Adipose tissue (tissue), 3 donors: ENCODE measurements around the gene ZNF516. TPM values are rescaled to one million over a fixed set of nuclear protein-coding genes. Genes with fewer than 3 reads are reported as not detected.

Experiments used
- H3K27ac ChIP-seq: one replicate; pipeline ENCODE4 v1.5.1; 2013; ENCODE audit warnings: low read depth, low read length
- WGBS, 3 donors: extraction: QIAGEN DNeasy Blood & Tissue Kit; methylation state at CpG; one replicate each; pipeline ENCODE4 v1.1.7; 2013; 5-methylcytosine and 5-hydroxymethylcytosine counted together
- polyA plus RNA-seq, 3 donors: library from polyadenylated mRNA; stranded (reverse); fragments of 200-250 nt; gene quantifications; one replicate each; pipeline ENCODE4 v1.2.3, GENCODE V29; 2013
- donor health status: healthy with polysubstance abuse.
- donor health status: Bipolar disorder and iron deficiency.
- donor health status: healthy.

Gene ZNF516
- polyA plus RNA-seq, 3 donors = 3.1 to 4.7 (median 4.2) TPM

DNA sequence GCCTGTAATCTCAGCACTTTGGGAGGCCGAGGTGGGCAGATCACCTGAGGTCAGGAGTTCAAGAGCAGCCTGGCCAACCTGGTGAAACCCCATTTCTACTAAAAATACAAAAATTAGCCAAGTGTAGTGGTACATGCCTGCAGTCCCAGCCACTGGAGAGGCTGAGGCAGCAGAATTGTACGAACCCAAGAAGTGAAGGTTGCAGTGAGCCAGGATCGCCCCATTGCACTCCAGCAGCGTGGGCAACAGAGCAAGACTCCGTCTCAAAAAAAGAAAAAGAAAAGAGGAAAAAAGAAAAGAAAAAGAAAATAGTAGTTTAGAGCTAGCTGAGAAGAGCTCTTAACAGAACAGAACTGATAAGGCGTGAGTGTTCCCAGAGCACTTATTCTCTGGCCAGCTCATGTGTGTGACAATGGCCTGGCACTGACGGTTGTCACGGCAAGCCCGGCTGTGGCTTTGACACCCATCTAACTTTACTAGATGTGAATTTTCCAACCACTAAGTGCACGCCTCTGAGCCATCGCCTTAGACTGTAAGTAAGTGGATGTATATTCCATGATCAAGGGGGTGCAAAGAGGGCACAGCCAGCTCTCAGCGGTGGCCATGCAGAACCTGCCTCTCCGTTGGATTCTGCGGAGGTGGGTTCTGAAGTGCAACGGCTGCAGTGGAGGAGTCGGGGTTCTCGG, 80.0 kb downstream of the ZNF516 start:
- WGBS, 3 donors = 90 to 95% (median 94%) methylated on average over 17 of the region's 17 CpGs
- no peak overlapping the region for H3K27ac ChIP-seq

DNA sequence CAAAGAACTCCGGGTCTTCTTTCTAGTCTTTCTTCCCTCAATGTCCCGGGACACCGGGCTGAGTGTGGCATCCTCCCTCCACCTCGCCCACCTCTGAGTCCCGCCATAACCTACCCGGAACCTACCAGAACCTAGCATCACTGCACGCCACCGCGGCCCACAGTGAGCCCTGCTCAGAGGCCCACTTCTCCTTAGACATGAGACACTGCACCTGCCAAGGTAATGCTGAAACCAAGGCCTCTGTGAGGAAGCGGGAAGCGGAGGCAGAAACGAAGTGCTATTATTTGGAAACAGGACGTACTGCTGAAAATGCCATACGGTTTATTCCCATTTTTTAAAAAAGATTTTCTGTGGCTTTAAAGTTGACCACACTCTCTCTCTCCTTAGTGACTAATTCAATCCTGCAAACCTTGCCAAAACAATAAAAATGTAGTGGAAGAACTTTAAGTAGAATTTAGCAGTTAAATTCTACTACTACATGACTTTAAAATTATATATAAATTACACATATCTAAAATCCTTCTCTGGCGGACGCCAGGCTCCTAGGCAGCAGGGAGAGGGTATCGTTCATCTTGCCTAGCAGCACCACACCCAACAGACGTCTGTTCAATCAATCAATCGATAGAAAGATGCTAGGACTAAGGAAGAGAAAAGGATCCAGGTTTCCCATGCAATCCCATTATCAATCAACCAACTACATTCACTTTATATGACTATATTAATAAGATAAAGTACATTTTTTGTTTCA, 82.0 kb downstream of the ZNF516 start:
- WGBS, 3 donors = 80 to 91% (median 84%) methylated on average over 19 of the region's 19 CpGs
- no peak overlapping the region for H3K27ac ChIP-seq

DNA sequence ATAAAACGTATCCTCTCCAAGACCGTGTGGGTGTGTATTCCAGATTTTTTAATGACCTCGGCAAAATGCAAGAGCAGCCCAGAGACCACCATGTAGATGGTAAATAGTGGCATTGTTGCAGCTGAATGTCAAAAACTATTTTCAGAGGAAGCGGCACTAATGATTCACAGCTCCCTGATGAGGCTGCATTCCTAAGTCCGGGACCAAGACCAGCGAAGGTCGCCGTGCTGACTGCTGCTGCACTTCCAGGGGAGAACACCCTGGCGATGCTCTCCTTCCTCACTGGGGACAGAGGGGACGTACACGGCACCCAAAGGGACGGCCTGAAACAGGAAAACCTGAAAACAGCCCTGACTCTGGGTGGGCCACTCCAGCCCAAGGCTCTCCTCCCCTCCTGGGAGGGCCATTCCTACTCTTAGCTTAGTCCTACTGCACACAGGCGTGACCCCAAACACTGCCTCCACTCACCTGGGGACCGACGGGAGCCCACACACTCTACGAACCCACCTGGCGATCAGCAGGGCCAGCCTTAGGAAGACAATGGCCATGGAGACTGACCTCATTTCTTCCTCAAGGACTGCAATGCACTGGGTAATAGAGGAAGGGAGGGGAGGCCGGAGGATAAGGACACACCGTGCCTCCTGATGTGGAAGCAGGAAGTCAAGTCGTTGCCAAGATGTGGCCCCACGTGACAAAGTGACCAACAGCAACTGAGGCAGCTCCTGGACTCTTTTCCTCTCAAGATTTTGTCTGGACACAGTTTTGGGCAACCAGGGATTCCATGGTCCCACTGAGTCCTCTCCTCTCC, 82.8 kb downstream of the ZNF516 start:
- H3K27ac ChIP-seq = no peak overlapping the region
- WGBS, 3 donors = 52 to 81% (median 62%) methylated on average over 21 of the region's 21 CpGs

GRCh38 chr18:76410660-76411417, 84.2 kb downstream of the ZNF516 start:
- WGBS, 3 donors = 68 to 86% (median 75%) methylated on average over 11 of the region's 11 CpGs
- H3K27ac ChIP-seq = no peak overlapping the region

DNA sequence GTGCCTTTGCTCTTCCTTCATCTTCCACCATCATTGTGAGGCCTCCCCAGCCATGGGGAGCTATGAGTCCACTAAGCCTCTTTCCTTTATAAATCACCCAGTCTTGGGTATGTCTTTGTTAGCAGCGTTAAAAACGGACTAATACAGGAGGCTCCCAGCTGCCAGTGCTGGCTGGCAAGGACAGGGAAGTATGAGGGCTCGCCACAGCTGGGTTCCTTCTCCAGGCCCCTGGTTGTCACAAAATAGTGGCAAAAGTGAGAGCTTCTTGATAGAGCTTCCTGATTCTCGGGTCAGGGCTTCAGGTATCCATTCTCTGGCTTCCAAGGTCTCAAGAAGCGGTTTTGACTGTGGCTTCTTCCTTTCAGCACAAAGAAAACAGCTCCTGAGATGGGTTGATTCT, 85.0 kb downstream of the ZNF516 start:
- WGBS, 3 donors = 69 to 98% (median 71%) methylated on average over 5 of the region's 5 CpGs

GRCh38 chr18:76408480-76409067, 86.5 kb downstream of the ZNF516 start:
- no peak overlapping the region for H3K27ac ChIP-seq
- WGBS, 3 donors = 85 to 91% (median 90%) methylated on average over 15 of the region's 15 CpGs

More for the DNA sequence above, 85.0 kb downstream of the ZNF516 start:
- H3K27ac ChIP-seq = no peak overlapping the region

GRCh38 chr18:76407681-76408080, 87.4 kb downstream of the ZNF516 start:
- WGBS, 3 donors = 85 to 89% (median 87%) methylated on average over 11 of the region's 11 CpGs
- H3K27ac ChIP-seq = no peak overlapping the region

GRCh38 chr18:76406791-76407190, 88.3 kb downstream of the ZNF516 start:
- 94 to 95% (median 95%) methylated on average over 14 of the region's 14 CpGs for WGBS, 3 donors
- no peak overlapping the region for H3K27ac ChIP-seq

DNA sequence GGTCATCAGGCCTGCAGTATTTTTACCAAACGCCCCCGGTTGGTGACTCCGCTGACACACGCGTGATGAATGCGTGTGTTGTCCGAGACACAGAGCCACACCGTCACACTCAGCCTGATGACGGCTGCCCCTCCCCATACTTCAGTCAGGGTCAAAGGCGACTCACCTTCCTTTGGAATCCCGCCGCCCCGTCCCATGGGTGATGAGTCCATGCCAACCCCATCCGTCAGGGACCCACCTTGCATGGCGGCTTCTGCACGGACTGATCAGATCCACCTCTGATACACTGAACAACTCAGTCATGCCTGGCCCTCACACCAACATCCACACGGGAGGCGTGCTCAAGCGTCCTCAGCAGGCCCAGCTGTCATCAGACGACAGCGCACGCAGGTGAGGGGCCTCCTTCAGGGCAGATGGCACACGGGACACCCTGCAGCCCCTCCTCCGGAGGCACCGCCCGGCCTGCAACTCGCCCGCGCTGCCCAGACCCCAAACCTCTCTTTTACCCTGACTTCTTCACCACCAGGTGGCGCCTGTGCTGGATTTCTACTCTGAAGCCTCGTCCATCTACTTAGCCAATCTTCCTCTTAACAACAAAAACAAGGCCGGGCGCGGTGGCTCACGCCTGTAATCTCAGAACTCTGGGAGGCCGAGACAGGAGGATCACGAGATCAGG, 89.2 kb downstream of the ZNF516 start:
- 76 to 85% (median 83%) methylated on average over 37 of the region's 37 CpGs for WGBS, 3 donors
- no peak overlapping the region for H3K27ac ChIP-seq

DNA sequence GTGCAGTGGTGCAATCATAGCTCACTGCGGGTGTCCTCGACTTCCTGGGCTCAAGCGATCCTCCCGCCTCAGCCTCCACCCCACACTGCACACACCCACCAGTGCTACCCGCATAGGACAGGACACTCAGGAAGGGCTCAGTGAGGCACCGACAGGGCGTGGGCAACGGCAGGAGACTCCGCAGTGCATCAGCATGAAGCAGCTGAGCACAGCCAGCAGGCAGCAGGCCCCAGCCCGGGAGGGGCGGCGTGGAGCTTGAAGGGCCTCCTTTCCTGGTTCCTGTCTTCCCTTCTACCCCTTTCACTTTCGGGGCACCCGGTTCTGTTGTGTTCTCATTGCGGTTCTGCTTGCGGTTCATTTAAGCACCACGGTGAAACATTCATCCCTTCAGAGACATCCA, 89.8 kb downstream of the ZNF516 start:
- no peak overlapping the region for H3K27ac ChIP-seq
- WGBS, 3 donors = 85 to 86% (median 86%) methylated on average over 17 of the region's 17 CpGs

GRCh38 chr18:76404345-76404831, 90.7 kb downstream of the ZNF516 start:
- WGBS, 3 donors = 90 to 94% (median 94%) methylated on average over 8 of the region's 8 CpGs
- H3K27ac ChIP-seq = no peak overlapping the region

DNA sequence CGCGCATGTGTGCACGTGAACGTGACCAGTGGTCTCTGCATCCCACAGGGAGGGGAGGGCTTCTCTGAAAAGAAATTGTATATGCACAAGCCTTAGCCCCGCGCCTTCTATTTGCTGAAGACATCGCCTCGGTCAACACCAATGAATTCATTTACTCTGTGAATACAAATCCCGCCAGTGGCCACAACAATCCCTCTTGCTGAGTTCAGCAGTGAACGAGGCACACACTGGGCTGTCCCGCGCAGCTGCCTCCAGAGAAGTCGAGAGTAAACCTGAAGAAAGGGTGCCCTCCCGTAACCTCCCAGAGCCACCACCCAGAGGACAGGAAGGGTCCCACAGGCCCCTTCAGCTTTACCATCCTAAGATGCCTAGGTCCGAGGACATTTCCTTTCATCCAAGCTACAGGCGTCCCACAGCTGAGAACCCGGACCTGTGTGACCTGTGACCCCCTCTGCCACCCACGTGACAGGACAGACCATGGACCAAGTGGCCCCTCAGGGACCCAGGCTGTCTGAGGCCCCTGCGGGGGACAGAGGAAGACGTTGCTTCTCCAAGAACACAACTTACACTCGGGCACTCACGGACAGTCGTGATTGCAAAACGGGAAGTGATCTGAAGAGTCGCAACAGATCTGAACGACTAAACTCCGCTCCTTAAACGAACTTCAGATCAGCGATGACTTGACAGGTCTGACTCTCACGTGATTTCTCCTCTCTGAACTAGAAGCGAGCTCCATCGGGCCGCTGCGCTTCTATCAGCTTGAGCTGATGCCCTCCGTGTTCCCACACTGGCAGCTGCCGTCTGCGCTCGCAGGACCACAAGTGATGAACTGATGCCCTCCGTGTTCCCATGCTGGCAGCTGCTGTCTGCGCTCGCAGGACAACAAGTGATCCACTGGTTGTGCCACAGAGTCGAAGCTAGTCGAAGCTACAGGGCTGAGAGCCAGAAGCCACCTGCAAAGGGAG, 92.7 kb downstream of the ZNF516 start:
- H3K27ac ChIP-seq = no peak overlapping the region
- 72 to 86% (median 74%) methylated on average over 43 of the region's 43 CpGs for WGBS, 3 donors

- WGBS, 3 donors = 78 to 91% (median 84%) methylated on average over 19 to 25 of the region's 25 CpGs
- no peak overlapping the region for H3K27ac ChIP-seq
Measured at GRCh38 chr18:76401498-76401897, 93.5 kb downstream of the ZNF516 start.

DNA sequence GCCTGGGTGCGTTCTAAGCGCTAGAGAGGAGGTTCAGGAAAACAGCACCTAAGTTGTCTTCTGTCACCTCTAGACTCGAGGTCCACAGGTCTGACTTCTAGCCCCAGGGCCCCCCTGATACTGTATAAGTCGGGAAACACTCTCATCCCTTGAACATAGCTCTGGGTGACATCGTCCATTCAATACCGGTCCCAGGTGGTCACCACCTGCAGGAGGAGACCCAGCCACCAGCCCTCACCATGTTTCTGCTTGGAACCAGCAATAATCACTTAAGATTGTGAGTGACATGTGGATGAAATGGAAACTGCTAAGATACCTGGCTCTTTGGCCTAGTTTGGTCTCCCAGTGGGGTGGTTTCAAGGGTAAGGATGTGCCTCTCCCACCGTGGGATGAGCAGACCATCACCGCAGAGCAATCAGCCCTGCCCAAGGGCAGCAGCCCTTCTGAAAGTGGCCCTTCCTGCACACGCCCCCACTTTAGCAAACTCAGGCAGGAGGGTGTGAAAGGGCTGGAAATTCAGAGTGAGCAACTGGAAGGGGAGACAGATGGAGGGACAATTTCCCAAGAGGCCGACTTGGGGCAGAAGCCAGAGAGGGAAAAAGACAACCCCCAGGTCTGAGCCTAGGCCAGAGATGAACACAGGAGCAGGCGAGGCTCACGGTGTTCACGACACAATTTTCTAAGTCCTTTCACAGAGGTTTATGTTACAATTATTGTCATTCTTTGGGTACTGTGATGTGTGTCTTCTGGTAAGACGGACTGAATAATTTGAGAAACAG, 95.2 kb downstream of the ZNF516 start:
- H3K27ac ChIP-seq = no peak overlapping the region
- WGBS, 3 donors = 88 to 89% (median 89%) methylated on average over 14 of the region's 14 CpGs

GRCh38 chr18:76398896-76399612, 96.0 kb downstream of the ZNF516 start:
- WGBS, 3 donors = 12 to 16% (median 14%) methylated on average over 14 of the region's 14 CpGs
- H3K27ac ChIP-seq = no peak overlapping the region
